ENCODE results near the gene RAB3GAP2.
"Not testable (repeated sequence)": the region's sequence is repeated elsewhere in the genome, so short reads cannot be mapped to it uniquely, and the experiment has no call there.

Gene RAB3GAP2

DNA sequence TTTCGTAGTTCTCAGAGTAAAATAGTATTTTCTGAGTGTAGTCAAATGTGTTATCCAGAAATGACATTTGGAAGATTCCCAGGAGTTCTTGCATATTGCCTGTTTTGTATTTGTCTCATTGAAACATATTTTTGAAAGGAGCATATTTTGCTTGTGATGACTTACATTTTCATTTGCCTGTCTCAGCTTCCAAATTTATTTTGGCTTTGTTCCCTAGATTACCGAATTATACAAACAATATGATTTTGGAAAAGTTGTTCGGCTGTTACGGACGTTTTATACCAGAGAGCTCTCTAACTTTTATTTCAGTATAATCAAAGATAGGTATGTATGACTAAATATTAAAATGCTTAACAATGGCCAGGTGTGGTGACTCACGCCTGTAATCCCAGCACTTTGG, 132.3 kb downstream of the RAB3GAP2 start:
- DNase-seq (ENCODE audit: low read depth): no peak

DNA sequence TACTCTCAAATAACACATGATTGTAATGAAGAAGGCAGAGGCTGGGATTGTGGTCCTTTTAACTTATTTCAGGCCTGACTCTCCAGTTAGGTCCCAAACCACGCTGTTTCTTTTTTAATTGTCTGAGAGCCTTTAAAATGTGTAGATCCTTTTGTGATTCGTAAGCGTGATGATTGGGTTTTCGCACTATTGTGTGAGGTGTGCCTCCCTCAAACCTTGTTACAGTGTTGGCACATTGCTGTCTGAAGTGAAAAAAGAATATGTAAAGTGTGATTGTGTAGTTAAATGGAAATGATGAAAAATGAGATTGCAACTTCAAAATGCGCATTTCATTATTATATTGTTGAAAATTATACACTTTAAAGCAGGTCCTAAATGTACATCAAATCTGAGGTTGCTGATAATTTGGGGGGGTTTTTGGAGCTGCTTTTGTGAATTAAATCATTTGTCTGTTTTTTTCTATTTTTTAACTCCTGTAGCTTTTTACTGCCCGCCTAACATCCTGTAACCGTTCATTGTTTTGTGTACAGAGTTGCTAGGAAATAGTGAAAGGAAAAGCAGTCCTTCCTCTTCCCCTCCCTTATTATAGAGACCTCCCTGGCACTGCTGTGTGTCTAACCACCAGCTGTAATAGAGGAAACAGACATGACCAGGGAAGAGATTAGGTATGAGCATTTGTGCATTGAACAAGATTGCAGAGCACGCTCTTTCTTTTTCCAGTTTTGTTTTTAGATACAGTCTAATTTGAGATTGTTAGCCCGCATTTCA, 135.1 kb downstream of the RAB3GAP2 start:
- no peak for DNase-seq (ENCODE audit: low read depth)

DNA sequence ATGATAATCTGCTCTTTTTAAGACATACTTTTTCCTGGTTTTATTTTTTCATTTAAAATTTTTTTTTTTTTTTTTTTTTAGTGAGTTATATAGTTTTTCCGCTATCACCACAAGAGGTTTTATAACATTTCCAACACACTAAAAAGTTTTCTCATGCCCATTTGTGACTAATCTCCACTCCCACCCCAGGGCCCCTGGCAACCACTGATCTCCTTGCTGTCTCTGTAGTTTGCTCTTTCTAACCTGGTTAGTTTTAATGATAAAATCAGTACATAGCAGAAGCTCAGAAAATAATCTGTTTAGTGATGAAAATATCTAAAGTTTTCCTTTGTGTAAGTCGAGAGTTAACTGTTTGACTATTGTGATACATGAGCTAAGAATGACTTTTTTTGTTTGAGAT, 136.5 kb downstream of the RAB3GAP2 start:
- no peak for DNase-seq (ENCODE audit: low read depth)

DNA sequence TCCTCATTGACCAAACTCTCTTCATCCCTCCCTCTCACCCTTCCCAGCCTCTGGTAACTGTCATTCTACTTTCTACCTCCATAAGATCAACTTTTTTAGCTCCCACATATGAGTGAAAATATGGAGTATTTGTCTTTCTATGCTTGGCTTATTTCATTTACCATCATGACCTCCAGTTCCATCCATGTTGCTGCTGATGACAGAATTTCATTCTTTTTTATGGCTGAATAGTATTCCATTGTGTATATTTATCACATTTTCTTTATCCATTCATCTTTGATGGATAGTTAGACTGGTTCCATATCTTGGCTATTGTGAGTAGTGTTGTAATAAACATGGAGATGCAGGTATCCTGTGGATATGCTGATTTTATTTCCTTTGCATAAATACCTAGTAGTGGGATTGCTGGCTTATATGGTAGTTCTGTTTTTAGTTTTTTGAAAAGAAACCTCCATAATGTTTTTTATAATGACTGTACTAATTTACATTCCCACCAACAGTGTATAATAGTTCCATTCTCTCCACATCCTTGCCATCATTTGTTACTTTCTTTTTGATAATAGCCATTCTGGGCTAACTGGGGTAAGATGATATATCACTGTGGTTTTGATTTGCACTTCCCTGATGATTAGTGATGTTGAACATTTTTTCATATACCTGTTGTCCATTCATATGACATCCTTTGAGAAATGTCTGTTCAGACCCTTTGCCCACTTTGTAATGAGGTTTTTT, 142.6 kb downstream of the RAB3GAP2 start:
- no peak for DNase-seq (ENCODE audit: low read depth)

DNA sequence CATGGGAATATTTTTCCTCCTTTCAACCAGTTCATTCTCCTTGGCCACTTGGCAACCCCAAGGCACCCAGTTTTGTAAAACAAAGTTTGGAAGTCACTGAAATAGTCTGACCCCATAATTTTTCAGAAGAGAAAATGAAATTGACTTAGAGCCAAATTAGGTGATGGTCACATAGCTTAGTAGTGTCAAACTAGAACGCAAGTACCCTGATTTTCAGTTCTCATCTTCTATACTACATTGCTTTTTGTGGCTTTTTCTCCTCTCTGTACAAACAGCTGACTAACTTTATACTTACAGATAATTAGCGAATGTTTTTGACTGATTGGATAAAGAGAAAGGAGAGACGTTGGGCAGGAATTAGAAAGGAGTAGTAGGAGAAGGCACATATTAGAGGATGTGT, 145.2 kb downstream of the RAB3GAP2 start:
- DNase-seq (ENCODE audit: low read depth): no peak

DNA sequence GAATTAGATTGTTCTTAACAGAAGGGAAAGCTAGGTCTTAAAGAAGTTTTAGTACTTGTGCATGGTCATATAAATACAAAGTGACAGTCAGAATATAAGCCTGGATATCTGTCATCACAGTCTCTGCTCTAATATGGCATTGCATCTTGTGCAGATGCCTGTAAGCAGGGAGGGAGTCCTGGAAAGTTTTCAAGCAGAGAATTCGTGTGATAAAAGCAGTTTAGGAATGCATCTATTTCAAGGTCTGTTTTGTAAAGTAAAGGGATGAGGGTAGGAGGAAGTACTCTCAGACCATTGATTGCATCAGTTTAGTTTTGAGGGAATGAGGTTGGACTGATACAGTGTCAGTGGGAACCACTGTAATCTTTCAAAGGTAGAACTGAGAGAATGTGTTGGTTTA, 147.7 kb downstream of the RAB3GAP2 start:
- DNase-seq (ENCODE audit: low read depth): no peak

DNA sequence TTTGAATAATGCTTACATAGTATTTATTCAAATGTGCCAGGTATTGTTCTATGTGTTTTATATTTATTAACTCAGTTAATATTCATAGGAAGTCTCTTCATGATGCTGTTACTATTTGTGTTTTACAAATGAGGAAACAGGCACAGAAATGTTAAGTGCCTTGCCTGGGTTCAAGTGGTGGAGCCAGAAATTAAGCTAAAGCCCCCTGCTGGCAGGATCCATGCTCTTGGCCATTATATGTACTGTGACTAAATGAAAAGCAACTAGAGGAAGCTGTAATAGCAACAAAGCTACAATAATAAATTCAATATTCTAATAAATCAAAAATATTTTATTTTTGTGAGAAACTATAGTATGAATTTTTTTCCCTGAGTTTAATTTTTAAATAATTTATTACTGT, 148.4 kb downstream of the RAB3GAP2 start:
- no peak for DNase-seq (ENCODE audit: low read depth)

DNA sequence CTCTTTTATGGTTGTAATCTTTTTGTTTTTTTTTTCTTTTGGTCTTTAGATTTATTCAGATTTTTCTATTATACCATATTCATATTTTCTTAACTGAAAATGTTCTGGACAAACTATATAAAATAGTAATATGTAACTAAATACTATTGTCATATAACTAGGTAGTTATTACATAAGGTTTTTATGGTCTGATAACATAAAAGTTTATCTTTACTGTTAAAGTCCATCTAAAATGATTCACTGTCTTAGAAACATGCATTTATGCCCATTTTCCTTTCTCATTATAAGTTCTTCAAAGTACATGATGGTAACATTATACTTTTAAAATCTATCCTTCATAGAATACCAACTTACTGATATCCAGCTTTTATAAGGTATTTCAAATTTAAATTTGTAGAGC, 149.2 kb downstream of the RAB3GAP2 start:
- no peak for DNase-seq (ENCODE audit: low read depth)

DNA sequence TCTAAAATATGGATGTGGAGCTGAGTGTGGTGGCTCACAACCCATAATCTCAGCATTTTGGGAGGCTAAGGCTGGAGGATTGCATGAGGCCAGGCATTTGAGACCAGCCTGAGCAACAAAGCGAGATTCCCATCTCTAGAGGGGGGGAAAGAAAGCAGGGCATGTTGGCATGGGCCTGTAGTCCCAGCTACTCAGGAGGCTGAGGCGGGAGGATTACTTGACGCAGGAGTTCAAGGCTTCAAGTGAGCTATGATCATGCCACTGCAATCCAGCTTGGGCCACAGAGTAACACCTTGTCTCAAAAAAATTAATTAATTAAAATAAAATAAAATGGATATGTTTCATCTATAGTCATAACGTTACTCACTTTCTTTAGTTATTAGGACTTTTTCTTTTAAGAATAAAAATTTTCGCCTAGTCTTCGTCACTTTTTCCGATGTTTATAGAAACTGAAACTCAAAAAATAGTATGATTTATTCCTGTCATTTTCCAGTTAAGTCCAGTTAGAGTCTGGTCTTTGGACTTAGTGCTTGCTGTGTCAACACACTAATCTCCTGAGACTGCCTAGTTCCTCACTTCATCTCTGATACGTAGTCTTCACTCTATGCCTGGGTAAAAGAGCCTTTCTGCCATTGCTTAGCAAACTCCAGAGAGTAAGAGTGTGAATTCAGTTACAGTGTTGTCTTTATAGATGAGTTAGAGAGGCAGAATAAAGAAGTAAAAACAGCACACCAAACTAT, 150.3 kb downstream of the RAB3GAP2 start:
- DNase-seq (ENCODE audit: low read depth): no peak

DNA sequence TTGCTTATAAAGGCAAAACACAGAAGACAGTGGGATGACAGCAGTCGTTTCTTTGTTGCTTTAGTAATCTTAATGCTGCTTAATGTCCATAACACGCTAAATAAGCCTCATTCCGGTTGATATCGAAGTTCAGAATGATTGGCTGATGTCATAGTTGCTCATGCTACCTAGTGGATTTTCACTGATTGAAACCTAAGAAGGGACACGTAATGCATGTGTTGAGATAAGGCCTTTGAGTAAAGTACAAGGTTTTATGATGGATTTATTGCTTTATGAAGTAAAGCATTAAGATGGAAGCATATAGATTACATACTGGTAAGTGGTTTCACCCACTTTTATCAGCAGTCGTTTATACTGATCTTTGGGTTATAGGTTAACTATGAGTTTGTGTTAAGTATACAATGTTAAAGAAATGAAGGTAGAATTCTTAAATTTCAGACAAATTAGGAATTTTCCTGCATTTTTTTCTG, 153.2 kb downstream of the RAB3GAP2 start:
- DNase-seq (ENCODE audit: low read depth): no peak

DNA sequence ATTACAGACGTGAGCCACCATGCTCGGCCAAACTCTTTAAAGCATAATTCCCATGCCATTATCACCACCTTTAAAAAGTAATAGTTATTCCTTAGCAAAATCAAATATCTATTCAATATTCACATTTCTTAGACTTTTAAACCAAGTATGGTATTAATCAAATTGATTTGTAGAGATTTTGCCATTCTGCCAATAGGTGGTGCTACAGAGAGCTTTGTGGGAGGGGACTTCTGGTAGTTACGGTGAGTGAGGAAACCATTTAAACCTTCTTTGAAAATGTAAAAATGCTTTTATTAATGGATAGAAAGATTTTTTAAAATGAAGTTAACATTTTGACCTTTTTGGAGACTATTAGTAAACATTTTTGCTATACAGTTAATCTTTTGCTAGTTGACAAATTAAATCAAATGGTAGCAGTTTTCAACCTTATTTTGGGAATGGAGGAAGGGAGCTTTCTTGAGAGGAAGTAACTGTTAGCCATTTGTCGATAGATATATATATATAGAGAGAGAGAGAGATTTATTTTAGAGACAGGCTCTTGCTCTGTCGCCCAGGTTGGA, 159.0 kb downstream of the RAB3GAP2 start:
- DNase-seq (ENCODE audit: low read depth): no peak

DNA sequence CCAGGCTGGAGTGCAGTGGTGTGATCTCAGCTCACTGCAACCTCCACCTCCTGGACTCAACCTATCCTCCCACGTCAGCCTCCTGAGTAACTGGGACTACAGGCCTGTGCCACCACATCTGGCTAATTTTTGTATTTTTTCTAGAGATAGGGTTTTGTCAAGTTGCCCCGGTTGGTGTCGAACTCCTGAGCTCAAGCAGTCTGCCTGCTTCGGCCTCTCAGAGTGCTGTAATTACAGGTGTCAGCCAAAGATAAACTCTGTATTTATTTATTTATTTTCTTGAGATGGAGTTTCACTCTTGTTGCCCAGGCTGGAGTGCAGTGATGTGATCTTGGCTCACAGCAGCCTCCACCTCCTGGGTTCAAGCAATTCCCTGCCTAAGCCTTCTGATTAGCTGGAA, 159.7 kb downstream of the RAB3GAP2 start:
- DNase-seq (ENCODE audit: low read depth): not testable (repeated sequence)

DNA sequence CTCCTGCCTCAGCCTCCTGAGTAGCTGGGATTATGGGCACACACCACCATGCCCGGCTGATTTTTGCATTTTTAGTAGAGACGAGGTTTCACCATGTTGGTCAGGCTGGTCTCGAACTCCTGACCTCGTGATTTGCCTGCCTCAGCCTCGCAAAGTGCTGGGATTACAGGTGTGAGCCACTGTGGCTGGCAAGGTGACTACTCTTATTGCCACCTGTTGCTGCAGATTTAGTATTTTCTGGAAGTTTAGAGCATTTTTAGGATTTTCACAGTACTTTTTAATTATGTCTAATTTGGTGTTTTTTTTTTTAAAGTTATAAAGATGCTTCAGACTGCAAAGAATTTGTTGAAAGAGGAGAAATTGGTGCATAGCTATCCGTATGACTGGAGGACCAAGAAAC, 161.8 kb downstream of the RAB3GAP2 start:
- DNase-seq (ENCODE audit: low read depth): not testable (repeated sequence)

DNA sequence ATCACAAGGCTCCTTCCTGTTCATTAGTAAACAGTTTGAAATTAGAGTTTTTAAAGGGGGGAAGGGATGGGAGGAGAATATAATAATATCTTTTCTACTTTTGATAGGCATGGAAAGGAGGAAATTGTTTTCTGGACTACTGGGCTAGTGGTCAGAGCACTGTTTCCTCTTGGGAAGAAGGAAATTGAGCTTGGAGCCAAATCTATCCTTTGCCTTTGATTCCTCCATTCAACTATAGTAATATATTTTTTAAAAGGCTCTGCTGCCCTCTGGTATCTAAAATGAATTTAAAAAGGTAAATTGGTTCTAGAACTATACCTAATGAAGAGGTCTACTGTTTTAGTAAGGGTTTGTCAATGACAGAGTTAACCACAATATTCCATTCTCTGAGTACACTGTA, 172.4 kb downstream of the RAB3GAP2 start:
- no peak for DNase-seq (ENCODE audit: low read depth)
